ENCODE data around the gene LKAAEAR1.
"Not testable (repeated sequence)": the region's sequence is repeated elsewhere in the genome, so short reads cannot be mapped to it uniquely, and the experiment has no call there.

- TF ChIP-seq CTCF (IDR thresholded peaks at IDR 0.05 in 4 of 5, conservative IDR thresholded peaks at IDR 0.05 in 1 of 5); POLR2A (IDR thresholded peaks at IDR 0.05): not testable (repeated sequence)
Measured at GRCh38 chr20:64087226-64087825, 3.1 kb upstream of the LKAAEAR1 start.
